ENCODE data around the gene ZC3H7A. TPM values are rescaled to one million over a fixed set of nuclear protein-coding genes. Genes with fewer than 3 reads are reported as not detected.

The ZC3H7A gene
- total and polyA plus RNA-seq, 9 of the 15 experiments (the other 6 are each of a cell fraction or from before 2014, with no cell fraction given) = 19.8 to 49.1 (median 28.2) TPM

GRCh38 chr16:11743308-11744074 is 53.6 kb downstream of the ZC3H7A start (continued):
- TF ChIP-seq, protein P1, sequence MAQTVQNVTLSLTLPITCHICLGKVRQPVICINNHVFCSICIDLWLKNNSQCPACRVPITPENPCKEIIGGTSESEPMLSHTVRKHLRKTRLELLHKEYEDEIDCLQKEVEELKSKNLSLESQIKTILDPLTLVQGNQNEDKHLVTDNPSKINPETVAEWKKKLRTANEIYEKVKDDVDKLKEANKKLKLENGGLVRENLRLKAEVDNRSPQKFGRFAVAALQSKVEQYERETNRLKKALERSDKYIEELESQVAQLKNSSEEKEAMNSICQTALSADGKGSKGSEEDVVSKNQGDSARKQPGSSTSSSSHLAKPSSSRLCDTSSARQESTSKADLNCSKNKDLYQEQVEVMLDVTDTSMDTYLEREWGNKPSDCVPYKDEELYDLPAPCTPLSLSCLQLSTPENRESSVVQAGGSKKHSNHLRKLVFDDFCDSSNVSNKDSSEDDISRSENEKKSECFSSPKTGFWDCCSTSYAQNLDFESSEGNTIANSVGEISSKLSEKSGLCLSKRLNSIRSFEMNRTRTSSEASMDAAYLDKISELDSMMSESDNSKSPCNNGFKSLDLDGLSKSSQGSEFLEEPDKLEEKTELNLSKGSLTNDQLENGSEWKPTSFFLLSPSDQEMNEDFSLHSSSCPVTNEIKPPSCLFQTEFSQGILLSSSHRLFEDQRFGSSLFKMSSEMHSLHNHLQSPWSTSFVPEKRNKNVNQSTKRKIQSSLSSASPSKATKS (CRISPR knock-in tag; IDR thresholded peaks at IDR 0.05) = no peak
- TF ChIP-seq CHD4 (IDR thresholded peaks at IDR 0.05; ENCODE audit: insufficient read depth, insufficient replicate concordance, low read depth, low read length, poor library complexity, severe bottlenecking) = peak; percentile 39
- TF ChIP-seq ZC3H4 (CRISPR knock-in tag; IDR thresholded peaks at IDR 0.05; ENCODE audit: borderline replicate concordance) = peak; percentile 74; the same call in 1 of the 2 replicates
- TF ChIP-seq, protein P2, sequence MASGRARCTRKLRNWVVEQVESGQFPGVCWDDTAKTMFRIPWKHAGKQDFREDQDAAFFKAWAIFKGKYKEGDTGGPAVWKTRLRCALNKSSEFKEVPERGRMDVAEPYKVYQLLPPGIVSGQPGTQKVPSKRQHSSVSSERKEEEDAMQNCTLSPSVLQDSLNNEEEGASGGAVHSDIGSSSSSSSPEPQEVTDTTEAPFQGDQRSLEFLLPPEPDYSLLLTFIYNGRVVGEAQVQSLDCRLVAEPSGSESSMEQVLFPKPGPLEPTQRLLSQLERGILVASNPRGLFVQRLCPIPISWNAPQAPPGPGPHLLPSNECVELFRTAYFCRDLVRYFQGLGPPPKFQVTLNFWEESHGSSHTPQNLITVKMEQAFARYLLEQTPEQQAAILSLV (tag; IDR thresholded peaks at IDR 0.05) = peak; percentile 47; the same call in 1 of the 2 replicates
- peak; percentile 81 for TF ChIP-seq CEBPG (CRISPR knock-in tag; IDR thresholded peaks at IDR 0.05)
- TF ChIP-seq CEBPG (tag; conservative IDR thresholded peaks at IDR 0.05 in 1 of 2, IDR thresholded peaks at IDR 0.05 in 1 of 2) = peak; percentile 88 to 89
- peak in 1 of 2 experiments; percentile 7; a peak in 1 of 4 replicates for TF ChIP-seq SIN3A (IDR thresholded peaks at IDR 0.05; ENCODE audit: borderline replicate concordance in 2 of 2, control insufficient read depth in 1 of 2, low read depth in 2 of 2, low read length in 2 of 2)
